H1 (cell line): ENCODE measurements around the gene PCBD1. TPM values are rescaled to one million over a fixed set of nuclear protein-coding genes. Genes with fewer than 3 reads are reported as not detected.

Source experiments
- CTCF ChIA-PET: fragments of 300-600 bp; sonication (Branson Sonifier 250); formaldehyde crosslinking; loops from one replicate; lab custom pipeline; 2021; ENCODE audit not compliant: partially characterized antibody; lab: Charles Lee
- POLR2A ChIA-PET: fragments of 300-600 bp; sonication (Branson Sonifier 250); formaldehyde crosslinking; loops from one replicate; lab custom pipeline; 2021; ENCODE audit warnings: inconsistent platforms; ENCODE audit not compliant: partially characterized antibody; lab: Charles Lee
- DNase-seq, 2 experiments: peaks; one replicate each; pipeline versions ENCODE4 v3.0.0 to v3.0.0-alpha.2; 2010 to 2022; ENCODE audit warnings: low spot score in 2 of 2, low read depth in 1 of 2, mixed read lengths in 1 of 2
- FAIRE-seq: peaks from 2 replicates; lab custom pipeline; 2011; peaks lifted over from hg19 to GRCh38; lab: Jason Lieb, UNC
- H2AFZ ChIP-seq: 2 replicates; pipeline ENCODE4 v1.8.1; 2012; ENCODE audit warnings: low read length, inconsistent platforms
- H2AK5ac ChIP-seq: 2 replicates; pipeline ENCODE4 v1.6.1; 2013; ENCODE audit warnings: low read depth, low read length
- H2BK120ac ChIP-seq: replicated peaks from 2 replicates; pipeline ENCODE3; 2013; ENCODE audit warnings: low read depth, low read length, inconsistent platforms
- H2BK12ac ChIP-seq: 2 replicates; pipeline ENCODE4 v1.6.1; 2013; ENCODE audit warnings: low read depth, low read length
- H2BK15ac ChIP-seq: 2 replicates; pipeline ENCODE4 v1.6.1; 2013; ENCODE audit warnings: low read length
- H2BK20ac ChIP-seq: 2 replicates; pipeline ENCODE4 v1.6.1; 2013; ENCODE audit warnings: low read length
- H2BK5ac ChIP-seq: 2 replicates; pipeline ENCODE4 v1.6.1; 2013; ENCODE audit warnings: low read depth, low read length
- H3K14ac ChIP-seq: 2 replicates; pipeline ENCODE4 v1.6.1; 2013; ENCODE audit warnings: inconsistent platforms; ENCODE audit not compliant: insufficient read length
- H3K18ac ChIP-seq: 2 replicates; pipeline ENCODE4 v1.6.1; 2013; ENCODE audit warnings: low read length; ENCODE audit errors: extremely low read depth
- H3K23ac ChIP-seq: 2 replicates; pipeline ENCODE4 v1.6.1; 2013; ENCODE audit warnings: inconsistent platforms; ENCODE audit not compliant: insufficient read length
- H3K23me2 ChIP-seq: 2 replicates; pipeline ENCODE4 v1.6.1; 2013; ENCODE audit warnings: low read depth, low read length
- H3K27ac ChIP-seq: 2 replicates; pipeline ENCODE4 v1.6.1; 2011; ENCODE audit warnings: low read depth, low read length, inconsistent platforms
- H3K27me3 ChIP-seq, 4 experiments: replicated peaks in 1 of 4; 1 replicate in 1 of 4; 2 replicates in 3 of 4; pipeline versions ENCODE4 v1.6.1 to v1.8.1; 2011 to 2013; ENCODE audit warnings: low read length in 3 of 4, mild to moderate bottlenecking in 3 of 4, inconsistent platforms in 2 of 4, mixed read lengths in 2 of 4, moderate library complexity in 1 of 4; ENCODE audit not compliant: control insufficient read depth in 3 of 4, insufficient read depth in 3 of 4; ENCODE audit errors: extremely low read depth in 1 of 4
- H3K36me3 ChIP-seq, 4 experiments: 2 replicates each; pipeline versions ENCODE4 v1.6.1 to v1.8.1; 2011 to 2013; ENCODE audit warnings: mild to moderate bottlenecking in 4 of 4, low read length in 3 of 4, moderate library complexity in 2 of 4, control low read depth in 1 of 4, inconsistent platforms in 1 of 4; ENCODE audit not compliant: insufficient read depth in 4 of 4, control insufficient read depth in 2 of 4
- H3K4ac ChIP-seq: replicated peaks from 2 replicates; pipeline ENCODE3; 2013; ENCODE audit warnings: low read length, low read depth, mixed read lengths, inconsistent platforms; ENCODE audit not compliant: insufficient read length
- H3K4me1 ChIP-seq, 4 experiments: replicated peaks in 1 of 4; 1 replicate in 1 of 4; 2 replicates in 3 of 4; pipeline versions ENCODE4 v1.6.1 to v1.8.1; 2011 to 2013; ENCODE audit warnings: low read length in 3 of 4, inconsistent platforms in 2 of 4, mixed read lengths in 1 of 4; ENCODE audit not compliant: insufficient read depth in 4 of 4, control insufficient read depth in 3 of 4
- H3K4me2 ChIP-seq, 2 experiments: 2 replicates each; pipeline versions ENCODE4 v1.6.1 to v1.8.1; 2011 to 2013; ENCODE audit warnings: low read depth in 2 of 2, low read length in 2 of 2, control low read depth in 1 of 2, inconsistent platforms in 1 of 2, mild to moderate bottlenecking in 1 of 2; ENCODE audit not compliant: insufficient read depth in 1 of 2
- H3K4me3 ChIP-seq, 4 experiments: fragments of 200-600, 300-600 bp in 1 of 4; sonication (generic), shearing (Covaris generic), sonication (Bioruptor Twin) in 1 of 4; 2 replicates each; pipeline versions ENCODE4 v1.5.1 to v1.8.1; 2011 to 2016; ENCODE audit warnings: low read length in 4 of 4, low read depth in 3 of 4, control low read depth in 2 of 4, inconsistent platforms in 2 of 4, mild to moderate bottlenecking in 2 of 4, mixed read lengths in 1 of 4, moderate library complexity in 1 of 4; ENCODE audit not compliant: insufficient read depth in 2 of 4; ENCODE audit errors: extremely low read depth in 1 of 4
- H3K56ac ChIP-seq: replicated peaks from 2 replicates; pipeline ENCODE3; 2013; ENCODE audit warnings: low read depth, mild to moderate bottlenecking, mixed read lengths, low read length, inconsistent platforms; ENCODE audit not compliant: insufficient read length
- H3K79me1 ChIP-seq: 2 replicates; pipeline ENCODE4 v1.6.1; 2013; ENCODE audit warnings: low read depth, low read length, control low read depth
- H3K79me2 ChIP-seq, 2 experiments: 2 replicates each; pipeline versions ENCODE4 v1.6.1 to v1.8.1; 2012 to 2013; ENCODE audit warnings: low read length in 2 of 2, mild to moderate bottlenecking in 2 of 2, inconsistent platforms in 1 of 2; ENCODE audit not compliant: insufficient read depth in 2 of 2, control insufficient read depth in 1 of 2
- H3K9ac ChIP-seq, 4 experiments: replicated peaks in 1 of 4; 1 replicate in 1 of 4; 2 replicates in 3 of 4; pipeline versions ENCODE4 v1.6.1 to v1.8.1; 2011 to 2013; ENCODE audit warnings: low read depth in 3 of 4, low read length in 3 of 4, control low read depth in 2 of 4, mild to moderate bottlenecking in 2 of 4, moderate library complexity in 2 of 4, inconsistent platforms in 1 of 4; ENCODE audit errors: extremely low read depth in 1 of 4
- H3K9me3 ChIP-seq, 2 experiments: 2 replicates each; pipeline versions ENCODE4 v1.6.1 to v1.8.1; 2012 to 2013; ENCODE audit warnings: mild to moderate bottlenecking in 2 of 2, moderate library complexity in 2 of 2, control low read depth in 1 of 2, inconsistent platforms in 1 of 2, low read depth in 1 of 2, low read length in 1 of 2, mixed read lengths in 1 of 2; ENCODE audit not compliant: insufficient read depth in 2 of 2
- H4K20me1 ChIP-seq, 2 experiments: replicated peaks in 1 of 2; 2 replicates each; pipeline versions ENCODE3 to v1.8.1; 2011 to 2013; ENCODE audit warnings: inconsistent platforms in 2 of 2, low read length in 2 of 2, mild to moderate bottlenecking in 1 of 2; ENCODE audit not compliant: insufficient read depth in 2 of 2, control insufficient read depth in 1 of 2
- H4K5ac ChIP-seq: 2 replicates; pipeline ENCODE4 v1.6.1; 2013; ENCODE audit warnings: low read length, low read depth, mixed read lengths, inconsistent platforms; ENCODE audit not compliant: insufficient read length
- H4K8ac ChIP-seq: 2 replicates; pipeline ENCODE4 v1.8.0; 2013; ENCODE audit warnings: mild to moderate bottlenecking, moderate library complexity, low read length, inconsistent platforms; ENCODE audit not compliant: insufficient read depth; ENCODE audit errors: extremely low read depth
- H4K91ac ChIP-seq: replicated peaks from 2 replicates; pipeline ENCODE3; 2013; ENCODE audit warnings: low read length, mixed read lengths, inconsistent platforms; ENCODE audit not compliant: insufficient read length
- CTBP2 ChIP-seq: IDR thresholded peaks from 2 replicates; pipeline ENCODE4 v1.7.0; 2011; ENCODE audit warnings: borderline replicate concordance, mild to moderate bottlenecking, moderate library complexity, mixed read lengths, low read length; ENCODE audit not compliant: insufficient read depth, insufficient read length
- KDM4A ChIP-seq: IDR thresholded peaks from one replicate; pipeline ENCODE4 v1.7.1; 2012; ENCODE audit warnings: low read depth, mild to moderate bottlenecking, moderate library complexity, low read length, inconsistent platforms; ENCODE audit not compliant: severe bottlenecking
- KDM5A ChIP-seq: fragments of 200-600 bp; IDR thresholded peaks from 2 replicates; pipeline ENCODE4 v1.7.1; 2012; ENCODE audit warnings: mild to moderate bottlenecking, low read length, inconsistent platforms, mixed read lengths
- SIRT6 ChIP-seq: IDR thresholded peaks from one replicate; pipeline ENCODE4 v1.7.1; 2012; ENCODE audit warnings: low read length, inconsistent platforms
- WGBS, 2 experiments: shearing (Covaris generic) in 1 of 2; methylation state at CpG; one replicate each; pipeline versions ENCODE4 v1.1.6 to v1.1.7; 2013 to 2015; ENCODE audit warnings: low lambda C conversion rate in 2 of 2, mixed read lengths in 2 of 2, inconsistent platforms in 1 of 2, low coverage in 1 of 2, missing lambda C conversion rate in 1 of 2; ENCODE audit not compliant: insufficient replicate concordance in 2 of 2, insufficient coverage in 1 of 2, insufficient read length in 1 of 2; ENCODE audit errors: extremely low coverage in 1 of 2, missing lambda C conversion rate in 1 of 2; 5-methylcytosine and 5-hydroxymethylcytosine counted together
- polyA plus RNA-seq, 7 experiments: library from polyadenylated mRNA; depleted of rRNA in 3 of 7; stranded (reverse) in 5 of 7; unstranded in 2 of 7; fragments of >200 nt in 5 of 7; fragments of 200-250 nt in 2 of 7; gene quantifications; 1 replicate in 5 of 7; 2 replicates in 1 of 7; 4 replicates in 1 of 7; pipeline versions ENCODE4 v1.2.1 to v1.2.3, GENCODE V29; 2011 to 2013; ENCODE audit warnings: missing spikeins in 2 of 7, mixed read lengths in 2 of 7
- total RNA-seq: library from RNA; stranded (reverse); fragmentation: NEBNext Ultra II Directional; extraction: Animal tissue kit (Norgen Biotek cat#: 25700); gene quantifications from 2 replicates; pipeline ENCODE4 v1.2.1, GENCODE V29; 2021

PCBD1 gene
- total and polyA plus RNA-seq, 2 of the 8 experiments (the other 6 are each of a cell fraction or from before 2014, with no cell fraction given), result 46.5 to 55.0 TPM

GRCh38 chr10:70913191-70913892 lies 25.0 kb upstream of the PCBD1 start:
- Histone ChIP-seq H4K5ac (no peak overlapping the region), H3K23me2 (peaks cover 3% of the 10 kb centered on the region; the same call in 1 of the 2 replicates), H3K18ac (no peak overlapping the region), H2BK12ac (no peak overlapping the region), H4K20me1 (peaks cover 0 to 2% of the 10 kb centered on the region in 2 experiments), H2BK15ac (no peak overlapping the region), H3K9ac (no peak overlapping the region), H3K36me3 (no peaks in the 10 kb centered on the region), H2BK120ac (no peak overlapping the region), H3K4me1 (no peaks in the 10 kb centered on the region; a peak in 1 of 7 replicates), H2BK20ac (no peak overlapping the region), H3K9me3 (no peaks in the 10 kb centered on the region), H2AK5ac (no peak overlapping the region), H3K27ac (no peak overlapping the region), H2BK5ac (no peak overlapping the region), H4K91ac (no peak overlapping the region), H3K4me2 (no peak overlapping the region), H3K4ac (no peak overlapping the region), H3K79me2 (no peaks in the 10 kb centered on the region), H3K23ac (no peak overlapping the region), H3K14ac (no peak overlapping the region), H4K8ac (no peak overlapping the region; the same call in 1 of the 2 replicates), H3K56ac (no peak overlapping the region), H3K27me3 (no peaks in the 10 kb centered on the region), H3K4me3 (no peak overlapping the region), H3K79me1 (no peaks in the 10 kb centered on the region), H2AFZ (no peak overlapping the region)
- WGBS, 2 experiments, result 86% methylated on average over 6 of the region's 6 CpGs; no CpG with 5 or more reads in 1 of the 2 experiments
- CTCF ChIA-PET, result interaction anchor here (1.2 to 17.0 kb wide), 3 partner anchors 10 to 35 kb away, joined by 3 to 237 read pairs (median 30); no protein-coding TSS in a partner anchor
- POLR2A ChIA-PET, result no interaction called here
- TF ChIP-seq CTBP2 (no peak), SIRT6 (no peak), KDM5A (no peak), KDM4A (no peak)
- no peak for DNase-seq
- no peak for FAIRE-seq
